NK-92 treated with Interleukin-12 subunit alpha and Interleukin-12 subunit beta, amount 100 ng/mL, for 24 hours (cell line): ENCODE measurements around the gene KLHL2.

Source experiments
- DNase-seq: peaks from one replicate; lab custom pipeline; 2025; lab: John Stamatoyannopoulos, UW

Gene KLHL2

DNA sequence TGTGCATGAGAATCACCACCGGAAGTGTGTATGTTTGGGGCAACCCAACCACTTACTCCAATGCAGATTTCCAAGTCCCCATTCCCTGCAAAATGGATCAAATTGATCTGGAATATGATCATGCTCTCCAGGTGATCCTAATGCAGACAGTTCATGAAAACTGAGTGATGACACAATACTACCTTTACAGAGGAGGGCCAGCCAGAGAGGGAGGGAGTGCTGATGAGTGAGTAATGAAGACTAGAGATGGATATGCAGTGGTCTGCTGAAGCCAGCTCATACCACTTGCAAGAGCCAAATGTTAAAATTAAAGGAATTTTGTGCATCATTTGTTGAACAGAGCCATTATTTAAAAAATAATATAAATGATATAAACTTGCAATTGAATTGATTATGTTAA lies 161.2 kb downstream of the KLHL2 start:
- no peak for DNase-seq

GRCh38 chr4:165369522-165369921 lies 162.2 kb downstream of the KLHL2 start:
- no peak for DNase-seq

GRCh38 chr4:165370530-165370929 lies 163.2 kb downstream of the KLHL2 start:
- DNase-seq: no peak
